ENCODE results near the gene FAM135A. TPM values are rescaled to one million over a fixed set of nuclear protein-coding genes. Genes with fewer than 3 reads are reported as not detected.
A peak's percentile ranks its signal among the peaks of the same experiment; 100 is the strongest.

FAM135A gene
- total and polyA plus RNA-seq, 9 of the 15 experiments (the other 6 are each of a cell fraction or from before 2014, with no cell fraction given): 7.4 to 32.9 (median 19.2) TPM

GRCh38 chr6:70566751-70567382 lies 153.6 kb downstream of the FAM135A start, which contains the start of gene SDHAF4 (continued):
- TF ChIP-seq, protein P1, sequence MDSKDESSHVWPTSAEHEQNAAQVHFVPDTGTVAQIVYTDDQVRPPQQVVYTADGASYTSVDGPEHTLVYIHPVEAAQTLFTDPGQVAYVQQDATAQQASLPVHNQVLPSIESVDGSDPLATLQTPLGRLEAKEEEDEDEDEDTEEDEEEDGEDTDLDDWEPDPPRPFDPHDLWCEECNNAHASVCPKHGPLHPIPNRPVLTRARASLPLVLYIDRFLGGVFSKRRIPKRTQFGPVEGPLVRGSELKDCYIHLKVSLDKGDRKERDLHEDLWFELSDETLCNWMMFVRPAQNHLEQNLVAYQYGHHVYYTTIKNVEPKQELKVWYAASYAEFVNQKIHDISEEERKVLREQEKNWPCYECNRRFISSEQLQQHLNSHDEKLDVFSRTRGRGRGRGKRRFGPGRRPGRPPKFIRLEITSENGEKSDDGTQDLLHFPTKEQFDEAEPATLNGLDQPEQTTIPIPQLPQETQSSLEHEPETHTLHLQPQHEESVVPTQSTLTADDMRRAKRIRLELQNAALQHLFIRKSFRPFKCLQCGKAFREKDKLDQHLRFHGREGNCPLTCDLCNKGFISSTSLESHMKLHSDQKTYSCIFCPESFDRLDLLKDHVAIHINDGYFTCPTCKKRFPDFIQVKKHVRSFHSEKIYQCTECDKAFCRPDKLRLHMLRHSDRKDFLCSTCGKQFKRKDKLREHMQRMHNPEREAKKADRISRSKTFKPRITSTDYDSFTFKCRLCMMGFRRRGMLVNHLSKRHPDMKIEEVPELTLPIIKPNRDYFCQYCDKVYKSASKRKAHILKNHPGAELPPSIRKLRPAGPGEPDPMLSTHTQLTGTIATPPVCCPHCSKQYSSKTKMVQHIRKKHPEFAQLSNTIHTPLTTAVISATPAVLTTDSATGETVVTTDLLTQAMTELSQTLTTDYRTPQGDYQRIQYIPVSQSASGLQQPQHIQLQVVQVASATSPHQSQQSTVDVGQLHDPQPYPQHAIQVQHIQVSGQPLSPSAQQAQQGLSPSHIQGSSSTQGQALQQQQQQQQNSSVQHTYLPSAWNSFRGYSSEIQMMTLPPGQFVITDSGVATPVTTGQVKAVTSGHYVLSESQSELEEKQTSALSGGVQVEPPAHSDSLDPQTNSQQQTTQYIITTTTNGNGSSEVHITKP (IDR thresholded peaks at IDR 0.05; ENCODE audit: partially characterized antibody): no peak
- TF ChIP-seq HDAC6 (IDR thresholded peaks at IDR 0.05; ENCODE audit: low read depth, low read length) (no peak), HMGXB4 (CRISPR knock-in tag; IDR thresholded peaks at IDR 0.05) (0 out of 2 replicates have a peak, but pooled peaks have one; percentile 24), NR2C1 (IDR thresholded peaks at IDR 0.05) (no peak), NR2C1 (tag; IDR thresholded peaks at IDR 0.05) (peak; percentile 27; the same call in 1 of the 2 replicates), ZSCAN32 (CRISPR knock-in tag; IDR thresholded peaks at IDR 0.05) (no peak), SAP30 (IDR thresholded peaks at IDR 0.05; ENCODE audit: borderline replicate concordance, insufficient read depth, low read depth, low read length, poor library complexity, severe bottlenecking) (no peak), ARID2 (IDR thresholded peaks at IDR 0.05) (no peak), TFAM (CRISPR knock-in tag; conservative IDR thresholded peaks at IDR 0.05) (no peak), TGIF2 (CRISPR knock-in tag; IDR thresholded peaks at IDR 0.05) (no peak), ZKSCAN3 (CRISPR knock-in tag; IDR thresholded peaks at IDR 0.05) (no peak), NFE2L1 (tag; IDR thresholded peaks at IDR 0.05; ENCODE audit: borderline replicate concordance, low read depth) (no peak), MEF2A (IDR thresholded peaks at IDR 0.05; ENCODE audit: control insufficient read depth, low read depth, low read length) (no peak), CBX2 (IDR thresholded peaks at IDR 0.05; ENCODE audit: insufficient read depth, low read length, poor library complexity, severe bottlenecking) (no peak), PKNOX1 (IDR thresholded peaks at IDR 0.05) (no peak), ZNF24 (IDR thresholded peaks at IDR 0.05) (no peak), ZNF778 (CRISPR knock-in tag; IDR thresholded peaks at IDR 0.05) (no peak), GABPB2 (CRISPR knock-in tag; conservative IDR thresholded peaks at IDR 0.05) (no peak)
- TF ChIP-seq, protein P2, sequence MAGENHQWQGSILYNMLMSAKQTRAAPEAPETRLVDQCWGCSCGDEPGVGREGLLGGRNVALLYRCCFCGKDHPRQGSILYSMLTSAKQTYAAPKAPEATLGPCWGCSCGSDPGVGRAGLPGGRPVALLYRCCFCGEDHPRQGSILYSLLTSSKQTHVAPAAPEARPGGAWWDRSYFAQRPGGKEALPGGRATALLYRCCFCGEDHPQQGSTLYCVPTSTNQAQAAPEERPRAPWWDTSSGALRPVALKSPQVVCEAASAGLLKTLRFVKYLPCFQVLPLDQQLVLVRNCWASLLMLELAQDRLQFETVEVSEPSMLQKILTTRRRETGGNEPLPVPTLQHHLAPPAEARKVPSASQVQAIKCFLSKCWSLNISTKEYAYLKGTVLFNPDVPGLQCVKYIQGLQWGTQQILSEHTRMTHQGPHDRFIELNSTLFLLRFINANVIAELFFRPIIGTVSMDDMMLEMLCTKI (IDR thresholded peaks at IDR 0.05; ENCODE audit: partially characterized antibody): no peak
